K562 (cell line): ENCODE data around the gene S100A10. TPM values are rescaled to one million over a fixed set of nuclear protein-coding genes. Genes with fewer than 3 reads are reported as not detected.

Experiments used
- ARID1B ChIP-seq: fragments of 450-650 bp; IDR thresholded peaks from 2 replicates; pipeline ENCODE4 v1.6.1; 2016; ENCODE audit warnings: antibody characterized with exemption, mild to moderate bottlenecking, inconsistent platforms
- ATF1 ChIP-seq, 2 experiments: fragments of 450-650 bp in 1 of 2; IDR thresholded peaks; 2 replicates each; pipeline ENCODE4 v1.6.1; 2016; ENCODE audit warnings: missing compliant biosample characterization in 1 of 2, missing genetic modification characterization in 1 of 2
- ATF7 ChIP-seq: fragments of 450-650 bp; IDR thresholded peaks from 2 replicates; pipeline ENCODE4 v1.7.1; 2014; ENCODE audit warnings: mild to moderate bottlenecking, moderate library complexity
- CAMTA2 ChIP-seq: fragments of 250-450 bp; sonication (Bioruptor Pico); conservative IDR thresholded peaks from 2 replicates; pipeline ENCODE4 v1.5.1; 2022
- CBX2 ChIP-seq: fragments of 200-600 bp; sonication (generic); IDR thresholded peaks from one replicate; pipeline ENCODE4 v1.6.1; 2012; ENCODE audit warnings: mild to moderate bottlenecking, low read length, inconsistent platforms; ENCODE audit not compliant: insufficient read depth, poor library complexity, severe bottlenecking
- CSDE1 ChIP-seq, 2 experiments: fragments of 450-650 bp; IDR thresholded peaks; 2 replicates each; pipeline ENCODE4 v1.6.1; 2016; ENCODE audit warnings: mild to moderate bottlenecking in 1 of 2
- DACH1 ChIP-seq: fragments of 450-650 bp; IDR thresholded peaks from 2 replicates; pipeline ENCODE4 v1.6.1; 2018; ENCODE audit not compliant: partially characterized antibody
- GATAD2B ChIP-seq: fragments of 450-650 bp; IDR thresholded peaks from 2 replicates; pipeline ENCODE4 v1.6.1; 2017; ENCODE audit warnings: mild to moderate bottlenecking, borderline replicate concordance
- HDAC1 ChIP-seq, 2 experiments: fragments of 450-650 bp; IDR thresholded peaks; 2 replicates each; pipeline ENCODE4 v1.6.1; 2016 to 2017; ENCODE audit warnings: inconsistent platforms in 1 of 2, mild to moderate bottlenecking in 1 of 2, moderate library complexity in 1 of 2
- HMBOX1 ChIP-seq: sonication (generic); IDR thresholded peaks from 2 replicates; pipeline ENCODE4 v1.6.1; 2016
- LEF1 ChIP-seq: fragments of 450-650 bp; IDR thresholded peaks from 2 replicates; pipeline ENCODE4 v1.6.1; 2016; ENCODE audit warnings: mild to moderate bottlenecking
- MEIS2 ChIP-seq: fragments of 450-650 bp; IDR thresholded peaks from 2 replicates; pipeline ENCODE4 v1.6.1; 2014; ENCODE audit warnings: mild to moderate bottlenecking; ENCODE audit not compliant: partially characterized antibody
- MTF1 ChIP-seq: fragments of 250-450 bp; sonication (Bioruptor Pico); IDR thresholded peaks from 2 replicates; pipeline ENCODE4 v1.9.0; 2021; ENCODE audit warnings: moderate library complexity, mild to moderate bottlenecking, inconsistent platforms, borderline replicate concordance
- NCOR1 ChIP-seq: fragments of 450-650 bp; IDR thresholded peaks from 2 replicates; pipeline ENCODE4 v1.6.1; 2016; ENCODE audit warnings: mild to moderate bottlenecking, moderate library complexity
- SP2 ChIP-seq: IDR thresholded peaks from 2 replicates; pipeline ENCODE4 v1.6.1; 2011; ENCODE audit warnings: mild to moderate bottlenecking, low read depth, low read length, moderate library complexity; ENCODE audit not compliant: poor library complexity, severe bottlenecking; ENCODE audit errors: extremely low read depth
- SREBF1 ChIP-seq: fragments of 150-350 bp; IDR thresholded peaks from 2 replicates; pipeline ENCODE4 v1.6.1; 2014; ENCODE audit warnings: antibody characterized with exemption, low read depth, low read length, borderline replicate concordance
- TAF7 ChIP-seq: fragments of 450-650 bp; IDR thresholded peaks from 2 replicates; pipeline ENCODE4 v1.6.1; 2016; ENCODE audit warnings: missing genetic modification characterization, missing compliant biosample characterization
- TCFL5 ChIP-seq: fragments of 250-450 bp; sonication (Bioruptor Pico); conservative IDR thresholded peaks from 2 replicates; pipeline ENCODE4 v1.6.1; 2021; ENCODE audit warnings: mild to moderate bottlenecking, moderate library complexity, matching md5 sums
- TEAD4 ChIP-seq, 2 experiments: sonication (generic) in 1 of 2; formaldehyde crosslinking in 1 of 2; IDR thresholded peaks; 2 replicates each; pipeline versions ENCODE4 v1.6.1 to v1.8.0; 2012 to 2022; ENCODE audit warnings: borderline replicate concordance in 1 of 2, inconsistent platforms in 1 of 2, low read length in 1 of 2, mild to moderate bottlenecking in 1 of 2, missing genetic modification reagents in 1 of 2
- TRIM24 ChIP-seq, 2 experiments: fragments of 450-650 bp; IDR thresholded peaks; 2 replicates each; pipeline ENCODE4 v1.6.1; 2016
- TRIM28 ChIP-seq: fragments of 450-650 bp; IDR thresholded peaks from 2 replicates; pipeline ENCODE4 v1.6.1; 2017
- ZBTB17 ChIP-seq: fragments of 450-650 bp; formaldehyde crosslinking; IDR thresholded peaks from 2 replicates; pipeline ENCODE4 v1.4.0; 2020; ENCODE audit warnings: mild to moderate bottlenecking
- ZNF431 ChIP-seq: sonication (generic); formaldehyde crosslinking; IDR thresholded peaks from 2 replicates; pipeline ENCODE4 v1.8.0; 2022; ENCODE audit warnings: mild to moderate bottlenecking, missing genetic modification reagents
- ZNF644 ChIP-seq: fragments of 200-800 bp; sonication (Bioruptor generic); IDR thresholded peaks from 2 replicates; pipeline ENCODE4 v1.6.1; 2016; ENCODE audit warnings: low read depth, missing genetic modification characterization, missing compliant biosample characterization
- polyA plus RNA-seq, 8 experiments: library from polyadenylated mRNA; depleted of rRNA in 4 of 8; stranded (reverse) in 5 of 8; unstranded in 3 of 8; fragments of >200 nt; fragmentation: Nextera tagmentation in 2 of 8; fragmentation: Illumina TruSeq in 1 of 8; extraction: Ambion mirVana in 2 of 8; extraction: Trizol in 1 of 8; gene quantifications; 2 replicates each; pipeline versions ENCODE4 v1.2.1 to v1.2.3, GENCODE V29; 2011 to 2014; ENCODE audit warnings: inconsistent platforms in 1 of 8, missing spikeins in 1 of 8
- total RNA-seq, 7 experiments: library from RNA; depleted of rRNA in 6 of 7; stranded (reverse); fragments of >200 nt in 6 of 7; fragmentation: Illumina TruSeq in 2 of 7; extraction: Trizol in 2 of 7; gene quantifications; 2 replicates each; pipeline versions ENCODE4 v1.2.1 to v1.2.3, GENCODE V29; 2011 to 2021; ENCODE audit warnings: low replicate concordance in 1 of 7
- TF ChIP-seq, protein P1 (sequence below): IDR thresholded peaks from 3 replicates; pipeline ENCODE4 v1.6.1; 2011; ENCODE audit warnings: borderline replicate concordance, mild to moderate bottlenecking, moderate library complexity; ENCODE audit not compliant: insufficient read length; ENCODE audit errors: extremely low read depth
- TF ChIP-seq, protein P2 (sequence below): fragments of 250-450 bp; sonication (Bioruptor Pico); IDR thresholded peaks from 2 replicates; pipeline ENCODE4 v1.8.0; 2022; ENCODE audit warnings: moderate library complexity, mild to moderate bottlenecking, inconsistent platforms

The S100A10 gene
- total and polyA plus RNA-seq, 9 of the 15 experiments (the other 6 are each of a cell fraction or from before 2014, with no cell fraction given), result 0.32 to 1.6 (median 0.50) TPM; not detected in 3

DNA sequence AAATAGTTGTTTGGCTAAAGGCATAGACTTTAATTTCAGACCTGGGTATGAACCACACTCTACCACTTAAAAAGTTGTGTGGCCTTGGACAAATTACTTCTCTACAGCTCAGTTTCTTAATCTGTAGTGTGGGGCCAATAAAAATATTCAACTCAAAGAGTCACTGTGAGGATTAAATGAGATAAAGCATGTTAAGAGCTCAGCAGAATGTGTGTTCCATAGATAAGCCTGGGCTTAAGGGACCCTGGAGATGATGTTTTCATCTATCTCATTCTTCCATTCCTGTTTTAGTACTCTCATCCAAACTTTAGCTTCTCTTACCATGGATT lies 17.7 kb downstream of the S100A10 start (continued):
- TF ChIP-seq DACH1 (peak; percentile 16), LEF1 (0 out of 2 replicates have a peak, but pooled peaks have one; percentile 19), TAF7 (tag) (no peak), CSDE1 (IDR thresholded peaks at IDR 0.05) (no peak), HMBOX1 (0 out of 2 replicates have a peak, but pooled peaks have one; percentile 26), ZNF644 (no peak), CAMTA2 (CRISPR knock-in tag) (no peak), CBX2 (no peak), TCFL5 (CRISPR knock-in tag) (no peak), ZNF431 (CRISPR knock-in tag) (no peak), ARID1B (peak; percentile 96), ZBTB17 (no peak), TRIM24 (IDR thresholded peaks at IDR 0.05) (peak; percentile 37 to 61; a peak in 3 of 4 replicates), HDAC1 (IDR thresholded peaks at IDR 0.05) (peak; percentile 36 to 70; a peak in 1 of 4 replicates), TEAD4 (IDR thresholded peaks at IDR 0.05; ENCODE audit: low read length) (peak; percentile 92), TEAD4 (CRISPR knock-in tag; IDR thresholded peaks at IDR 0.05; ENCODE audit: borderline replicate concordance) (no peak), ATF1 (CRISPR knock-in tag; IDR thresholded peaks at IDR 0.05) (no peak), ATF1 (tag; IDR thresholded peaks at IDR 0.05) (peak; percentile 13; the same call in 1 of the 2 replicates), ATF7 (peak; percentile 32; the same call in 1 of the 2 replicates), NCOR1 (peak; percentile 88), SP2 (no peak), TRIM28 (no peak), GATAD2B (peak; percentile 34; the same call in 1 of the 2 replicates), MTF1 (CRISPR knock-in tag) (no peak), MEIS2 (peak; percentile 12), SREBF1 (no peak)
- TF ChIP-seq, protein P1, sequence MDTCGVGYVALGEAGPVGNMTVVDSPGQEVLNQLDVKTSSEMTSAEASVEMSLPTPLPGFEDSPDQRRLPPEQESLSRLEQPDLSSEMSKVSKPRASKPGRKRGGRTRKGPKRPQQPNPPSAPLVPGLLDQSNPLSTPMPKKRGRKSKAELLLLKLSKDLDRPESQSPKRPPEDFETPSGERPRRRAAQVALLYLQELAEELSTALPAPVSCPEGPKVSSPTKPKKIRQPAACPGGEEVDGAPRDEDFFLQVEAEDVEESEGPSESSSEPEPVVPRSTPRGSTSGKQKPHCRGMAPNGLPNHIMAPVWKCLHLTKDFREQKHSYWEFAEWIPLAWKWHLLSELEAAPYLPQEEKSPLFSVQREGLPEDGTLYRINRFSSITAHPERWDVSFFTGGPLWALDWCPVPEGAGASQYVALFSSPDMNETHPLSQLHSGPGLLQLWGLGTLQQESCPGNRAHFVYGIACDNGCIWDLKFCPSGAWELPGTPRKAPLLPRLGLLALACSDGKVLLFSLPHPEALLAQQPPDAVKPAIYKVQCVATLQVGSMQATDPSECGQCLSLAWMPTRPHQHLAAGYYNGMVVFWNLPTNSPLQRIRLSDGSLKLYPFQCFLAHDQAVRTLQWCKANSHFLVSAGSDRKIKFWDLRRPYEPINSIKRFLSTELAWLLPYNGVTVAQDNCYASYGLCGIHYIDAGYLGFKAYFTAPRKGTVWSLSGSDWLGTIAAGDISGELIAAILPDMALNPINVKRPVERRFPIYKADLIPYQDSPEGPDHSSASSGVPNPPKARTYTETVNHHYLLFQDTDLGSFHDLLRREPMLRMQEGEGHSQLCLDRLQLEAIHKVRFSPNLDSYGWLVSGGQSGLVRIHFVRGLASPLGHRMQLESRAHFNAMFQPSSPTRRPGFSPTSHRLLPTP, result no peak
- TF ChIP-seq, protein P2, sequence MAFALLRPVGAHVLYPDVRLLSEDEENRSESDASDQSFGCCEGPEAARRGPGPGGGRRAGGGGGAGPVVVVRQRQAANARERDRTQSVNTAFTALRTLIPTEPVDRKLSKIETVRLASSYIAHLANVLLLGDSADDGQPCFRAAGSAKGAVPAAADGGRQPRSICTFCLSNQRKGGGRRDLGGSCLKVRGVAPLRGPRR (CRISPR knock-in tag), result no peak
